Epithelial cell of proximal tubule (primary cell): Measurements from ENCODE around the gene GOLGA6L7. TPM values are rescaled to one million over a fixed set of nuclear protein-coding genes. Genes with fewer than 3 reads are reported as not detected.
A peak's percentile ranks its signal among the peaks of the same experiment; 100 is the strongest.
"Not testable (repeated sequence)": the region's sequence is repeated elsewhere in the genome, so short reads cannot be mapped to it uniquely, and the experiment has no call there.

Source experiments
- DNase-seq: peaks from one replicate; pipeline ENCODE4 v3.0.0-alpha.2; 2011; ENCODE audit warnings: low read depth
- H3K4me3 ChIP-seq: 2 replicates; pipeline ENCODE4 v1.5.1; 2011; ENCODE audit warnings: low read depth, mild to moderate bottlenecking, low read length
- CTCF ChIP-seq: conservative IDR thresholded peaks from 2 replicates; pipeline ENCODE4 v1.5.1; 2012; ENCODE audit warnings: low read depth, mild to moderate bottlenecking, low read length
- total RNA-seq: library from RNA; depleted of rRNA; stranded (reverse); fragments of >200 nt; gene quantifications from 2 replicates; pipeline ENCODE4 v1.2.3, GENCODE V29; 2015

GOLGA6L7 gene
- total RNA-seq, 1 donor from 2014 or later: not detected

GRCh38 chr15:28794231-28794630, 54.2 kb downstream of the GOLGA6L7 start:
- not testable (repeated sequence) for H3K4me3 ChIP-seq, DNase-seq
- TF ChIP-seq CTCF: peak; percentile 38

Other genes starting within 250 kb of the GOLGA6L7 start
- gene GOLGA8M, start 136.2 kb downstream of the GOLGA6L7 start, total RNA-seq: 0.06 TPM in 1 of 2 replicates, not detected in the other
- gene APBA2, start 37.3 kb upstream of the GOLGA6L7 start, total RNA-seq: 30.0 and 36.5 TPM in 2 replicates